ENCODE measurements around the gene CFL2.

Gene CFL2

DNA sequence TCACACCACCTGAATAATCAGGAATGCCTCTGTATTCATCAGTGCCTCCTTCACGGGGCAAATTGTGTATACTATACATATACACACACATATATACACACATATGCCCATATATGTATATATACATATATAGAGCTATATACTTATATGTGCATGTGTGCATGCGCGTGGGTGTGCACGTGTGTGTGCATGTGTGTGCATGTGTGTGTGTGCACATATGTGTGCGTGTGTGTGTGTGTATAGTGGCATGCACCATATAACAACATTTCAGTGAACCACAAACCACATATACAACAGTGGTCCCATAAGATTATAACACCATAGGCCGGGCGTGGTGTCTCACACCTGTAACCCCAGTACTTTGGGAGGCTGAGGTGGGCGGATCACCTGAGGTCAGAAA, 35.7 kb downstream of the CFL2 start:
- Histone ChIP-seq H3K36me3 (ENCODE audit: insufficient read depth, low read length) (no peaks in the 10 kb centered on the region), H3K4me3 (ENCODE audit: low read length) (no peak overlapping the region), H3K27me3 (ENCODE audit: insufficient read depth, low read length) (no peaks in the 10 kb centered on the region), H3K4me1 (ENCODE audit: insufficient read depth, low read length) (peaks cover 7% of the 10 kb centered on the region), H3K9me3 (ENCODE audit: low read length) (no peaks in the 10 kb centered on the region), H2AFZ (ENCODE audit: low read depth, low read length) (no peak overlapping the region)

DNA sequence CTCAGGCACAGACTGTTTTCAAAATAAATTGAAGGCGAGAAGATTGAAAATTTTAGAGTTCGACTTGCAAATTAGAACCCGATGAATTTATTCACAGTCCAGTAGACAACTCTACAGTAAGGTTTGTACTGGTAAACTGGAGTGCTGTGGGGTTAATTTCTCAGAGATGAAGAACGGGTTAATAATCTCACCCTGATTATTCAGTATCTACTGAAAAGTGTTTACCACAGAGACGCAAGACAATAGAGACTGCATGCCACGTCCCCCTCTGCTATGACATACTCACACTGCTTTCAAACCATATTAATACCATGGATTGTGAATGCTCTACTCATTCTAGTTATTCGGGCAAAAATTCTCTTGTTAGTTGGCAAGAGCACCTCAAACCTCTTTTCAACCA, 36.1 kb downstream of the CFL2 start:
- Histone ChIP-seq H3K36me3 (ENCODE audit: insufficient read depth, low read length) (no peaks in the 10 kb centered on the region), H3K4me1 (ENCODE audit: insufficient read depth, low read length) (peaks cover 7% of the 10 kb centered on the region), H3K4me3 (ENCODE audit: low read length) (no peak overlapping the region), H3K9me3 (ENCODE audit: low read length) (no peaks in the 10 kb centered on the region), H3K27me3 (ENCODE audit: insufficient read depth, low read length) (no peaks in the 10 kb centered on the region), H2AFZ (ENCODE audit: low read depth, low read length) (peak overlapping the region; percentile 20)

DNA sequence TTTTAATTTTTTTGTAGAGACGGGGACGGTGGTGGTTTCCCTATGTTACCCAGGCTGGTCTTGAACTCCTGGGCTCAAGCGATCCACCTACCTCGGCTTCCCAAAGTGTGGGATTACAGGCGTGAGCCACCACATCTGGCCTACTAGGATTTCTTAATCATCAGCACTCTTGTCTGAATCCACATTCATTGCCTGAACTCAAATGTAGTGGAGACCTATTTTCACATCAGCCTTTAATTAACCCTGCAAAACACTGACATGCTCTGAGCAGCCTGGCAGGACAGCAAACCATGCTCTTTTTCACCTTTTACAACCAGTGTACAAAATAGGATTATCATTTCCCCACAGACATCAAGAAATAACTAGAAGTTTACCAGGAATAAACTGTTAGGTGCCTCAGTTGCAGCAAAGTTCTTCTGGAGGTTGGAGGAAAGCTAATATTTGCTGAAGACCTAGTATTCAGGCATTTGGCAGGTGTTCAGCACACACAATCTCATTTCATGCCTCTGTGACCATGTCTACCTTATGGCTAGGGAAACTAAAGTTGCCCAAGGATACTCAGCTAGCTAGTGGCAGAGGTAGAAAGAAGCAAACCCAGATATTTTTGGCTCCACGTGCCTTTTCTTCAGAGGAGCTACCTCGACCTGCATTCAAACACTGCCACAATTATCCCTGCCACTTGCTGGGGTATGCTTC, 37.7 kb downstream of the CFL2 start:
- Histone ChIP-seq H2AFZ (ENCODE audit: low read depth, low read length) (no peak overlapping the region), H3K27me3 (ENCODE audit: insufficient read depth, low read length) (no peaks in the 10 kb centered on the region), H3K4me3 (ENCODE audit: low read length) (no peak overlapping the region), H3K4me1 (ENCODE audit: insufficient read depth, low read length) (peaks cover 7% of the 10 kb centered on the region), H3K9me3 (ENCODE audit: low read length) (no peaks in the 10 kb centered on the region), H3K36me3 (ENCODE audit: insufficient read depth, low read length) (no peaks in the 10 kb centered on the region)

DNA sequence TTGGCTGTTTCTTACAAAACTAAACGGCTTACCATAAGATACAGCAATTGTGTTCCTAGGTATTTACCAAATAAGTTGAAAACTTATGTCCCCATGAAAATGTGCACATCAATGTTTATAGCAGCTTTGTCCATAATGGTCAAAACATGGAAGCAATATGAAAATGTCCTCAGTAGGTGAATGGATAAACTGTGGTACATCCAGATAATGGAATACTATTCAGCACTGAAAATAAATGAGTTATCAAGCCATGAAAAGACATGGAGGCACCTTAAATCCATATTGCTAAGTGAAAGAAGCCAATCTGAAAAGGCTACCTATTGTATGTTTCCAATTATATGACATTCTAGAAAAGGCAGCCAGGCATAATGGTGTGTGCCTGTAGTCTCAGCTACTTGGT, 40.7 kb downstream of the CFL2 start:
- H2AFZ ChIP-seq (ENCODE audit: low read depth, low read length), result no peak overlapping the region
- H3K27me3 ChIP-seq (ENCODE audit: insufficient read depth, low read length), result no peaks in the 10 kb centered on the region
- H3K36me3 ChIP-seq (ENCODE audit: insufficient read depth, low read length), result no peaks in the 10 kb centered on the region
- no peaks in the 10 kb centered on the region for H3K9me3 ChIP-seq (ENCODE audit: low read length)
- H3K4me3 ChIP-seq (ENCODE audit: low read length), result no peak overlapping the region
- peaks cover 7% of the 10 kb centered on the region for H3K4me1 ChIP-seq (ENCODE audit: insufficient read depth, low read length)

DNA sequence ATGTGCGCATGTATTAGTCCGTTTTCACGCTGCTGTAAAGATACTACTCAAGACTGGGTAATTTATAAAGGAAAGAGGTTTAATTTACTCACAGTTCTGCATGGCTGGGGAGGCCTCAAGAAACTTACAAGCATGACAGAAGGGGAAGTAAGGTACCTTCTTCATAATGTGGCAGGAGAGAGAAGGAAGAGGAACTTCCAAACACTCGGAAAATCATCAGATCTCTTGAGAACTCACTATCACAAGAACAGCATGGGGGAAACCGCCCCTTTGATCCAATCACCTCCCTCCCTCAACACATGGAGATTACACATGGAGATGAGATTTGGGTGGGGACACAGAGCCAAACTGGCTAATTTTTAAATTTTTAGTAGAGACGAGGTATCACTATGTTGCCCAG, 42.7 kb downstream of the CFL2 start:
- no peaks in the 10 kb centered on the region for H3K4me1 ChIP-seq (ENCODE audit: insufficient read depth, low read length)
- H3K4me3 ChIP-seq (ENCODE audit: low read length), result no peak overlapping the region
- no peaks in the 10 kb centered on the region for H3K9me3 ChIP-seq (ENCODE audit: low read length)
- no peak overlapping the region for H2AFZ ChIP-seq (ENCODE audit: low read depth, low read length)
- H3K27me3 ChIP-seq (ENCODE audit: insufficient read depth, low read length), result no peaks in the 10 kb centered on the region
- H3K36me3 ChIP-seq (ENCODE audit: insufficient read depth, low read length), result no peaks in the 10 kb centered on the region

DNA sequence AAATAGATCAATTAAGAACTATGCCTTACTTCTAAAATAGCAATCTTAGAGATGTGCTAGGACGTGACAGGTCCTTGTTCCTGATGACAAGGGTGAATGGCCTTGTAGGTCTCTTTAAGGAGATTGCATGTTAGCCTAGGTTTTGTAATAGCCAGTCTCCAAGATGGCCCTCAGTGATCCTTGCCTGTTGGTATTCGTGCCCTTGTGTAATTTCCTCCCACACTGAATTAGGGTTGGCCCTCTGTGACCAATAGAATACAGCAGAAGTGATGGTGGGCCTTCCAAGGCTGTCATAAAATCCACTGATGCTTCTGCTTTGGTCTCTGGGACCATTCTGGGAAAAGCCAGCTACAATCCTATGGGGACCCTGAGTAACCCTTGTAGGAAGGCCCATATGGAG, 46.3 kb downstream of the CFL2 start:
- H3K9me3 ChIP-seq (ENCODE audit: low read length), result no peaks in the 10 kb centered on the region
- no peaks in the 10 kb centered on the region for H3K4me1 ChIP-seq (ENCODE audit: insufficient read depth, low read length)
- H3K36me3 ChIP-seq (ENCODE audit: insufficient read depth, low read length), result no peaks in the 10 kb centered on the region
- H3K27me3 ChIP-seq (ENCODE audit: insufficient read depth, low read length), result no peaks in the 10 kb centered on the region
- no peak overlapping the region for H2AFZ ChIP-seq (ENCODE audit: low read depth, low read length)
- no peak overlapping the region for H3K4me3 ChIP-seq (ENCODE audit: low read length)

DNA sequence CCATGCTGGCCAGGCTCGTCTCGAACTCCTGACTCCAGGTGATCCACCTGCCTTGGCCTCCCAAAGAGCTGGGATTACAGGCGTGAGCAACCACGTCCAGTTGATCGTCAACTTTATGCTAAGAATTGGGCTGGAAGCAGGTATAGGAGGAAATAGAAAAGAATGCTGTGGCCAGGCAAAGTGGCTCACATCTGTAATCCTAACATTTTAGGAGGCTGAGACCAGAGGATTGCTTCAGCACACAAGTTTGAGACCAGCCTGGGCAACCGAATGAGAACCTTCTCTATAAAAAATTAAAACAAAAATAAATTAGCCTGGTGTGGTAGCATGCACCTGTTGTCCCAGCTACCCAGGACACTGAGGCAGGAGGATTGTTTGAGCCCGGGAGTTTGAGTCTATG, 47.4 kb downstream of the CFL2 start:
- Histone ChIP-seq H3K27me3 (ENCODE audit: insufficient read depth, low read length) (no peaks in the 10 kb centered on the region), H3K4me1 (ENCODE audit: insufficient read depth, low read length) (no peaks in the 10 kb centered on the region), H2AFZ (ENCODE audit: low read depth, low read length) (no peak overlapping the region), H3K9me3 (ENCODE audit: low read length) (no peaks in the 10 kb centered on the region), H3K4me3 (ENCODE audit: low read length) (no peak overlapping the region), H3K36me3 (ENCODE audit: insufficient read depth, low read length) (no peaks in the 10 kb centered on the region)

DNA sequence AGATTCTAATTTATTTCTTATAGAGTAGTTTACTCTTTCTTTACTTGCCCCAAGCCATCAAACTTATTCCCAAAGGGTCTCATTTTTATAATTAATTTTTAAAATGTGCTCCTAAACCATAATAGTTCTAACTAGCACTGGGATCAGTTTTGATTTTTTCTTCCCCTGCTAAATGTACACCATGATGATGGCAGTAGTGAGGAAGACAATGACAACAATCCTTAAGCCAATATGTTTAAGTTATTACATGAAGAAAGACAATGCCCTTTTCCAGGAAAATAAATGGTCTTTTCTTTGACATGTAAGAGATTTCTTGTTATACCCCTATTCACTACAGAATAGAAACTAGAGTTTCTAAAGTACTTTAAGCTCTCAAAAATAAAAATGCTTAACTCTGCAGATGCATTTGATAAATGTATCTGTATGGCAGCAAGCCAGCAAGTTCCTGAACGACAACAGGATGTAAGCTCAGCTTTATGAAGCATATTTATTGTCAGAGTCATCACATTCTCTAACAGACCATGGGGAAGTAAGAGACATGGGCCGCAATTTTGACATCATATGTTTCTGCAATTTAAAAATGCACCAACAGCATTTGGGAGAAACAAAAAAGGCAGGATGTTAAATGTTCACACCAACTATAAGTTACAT, 48.5 kb downstream of the CFL2 start:
- H3K36me3 ChIP-seq (ENCODE audit: insufficient read depth, low read length), result no peaks in the 10 kb centered on the region
- H3K27me3 ChIP-seq (ENCODE audit: insufficient read depth, low read length), result no peaks in the 10 kb centered on the region
- no peak overlapping the region for H2AFZ ChIP-seq (ENCODE audit: low read depth, low read length)
- no peak overlapping the region for H3K4me3 ChIP-seq (ENCODE audit: low read length)
- H3K4me1 ChIP-seq (ENCODE audit: insufficient read depth, low read length), result no peaks in the 10 kb centered on the region
- H3K9me3 ChIP-seq (ENCODE audit: low read length), result no peaks in the 10 kb centered on the region

DNA sequence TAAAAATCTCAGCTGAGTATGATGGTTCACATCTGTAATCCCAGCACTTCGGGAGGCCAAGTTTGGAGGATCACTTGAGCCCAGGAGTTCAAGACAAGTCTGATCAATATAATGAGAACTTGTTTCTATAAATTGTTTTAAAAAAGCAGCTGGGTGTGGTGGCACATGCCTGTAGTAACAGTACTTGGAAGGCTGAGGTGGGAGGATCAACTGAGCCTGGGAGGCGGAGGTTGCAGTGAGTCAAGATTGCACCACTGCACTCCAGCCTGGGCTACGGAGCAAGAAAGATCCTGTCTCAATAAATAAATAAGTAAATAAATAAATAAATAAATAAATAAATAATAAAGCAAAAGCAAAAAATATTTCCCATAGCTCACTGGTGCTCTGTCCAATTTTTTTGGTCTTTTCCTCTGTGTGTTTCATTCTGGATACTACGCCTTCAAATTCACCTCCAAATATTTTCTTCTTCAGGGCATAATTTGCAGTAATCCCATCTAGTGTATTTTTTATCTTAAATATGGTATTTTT, 51.8 kb downstream of the CFL2 start:
- H2AFZ ChIP-seq (ENCODE audit: low read depth, low read length), result no peak overlapping the region
- no peaks in the 10 kb centered on the region for H3K4me1 ChIP-seq (ENCODE audit: insufficient read depth, low read length)
- no peaks in the 10 kb centered on the region for H3K27me3 ChIP-seq (ENCODE audit: insufficient read depth, low read length)
- H3K4me3 ChIP-seq (ENCODE audit: low read length), result no peak overlapping the region
- H3K9me3 ChIP-seq (ENCODE audit: low read length), result no peaks in the 10 kb centered on the region
- H3K36me3 ChIP-seq (ENCODE audit: insufficient read depth, low read length), result no peaks in the 10 kb centered on the region

DNA sequence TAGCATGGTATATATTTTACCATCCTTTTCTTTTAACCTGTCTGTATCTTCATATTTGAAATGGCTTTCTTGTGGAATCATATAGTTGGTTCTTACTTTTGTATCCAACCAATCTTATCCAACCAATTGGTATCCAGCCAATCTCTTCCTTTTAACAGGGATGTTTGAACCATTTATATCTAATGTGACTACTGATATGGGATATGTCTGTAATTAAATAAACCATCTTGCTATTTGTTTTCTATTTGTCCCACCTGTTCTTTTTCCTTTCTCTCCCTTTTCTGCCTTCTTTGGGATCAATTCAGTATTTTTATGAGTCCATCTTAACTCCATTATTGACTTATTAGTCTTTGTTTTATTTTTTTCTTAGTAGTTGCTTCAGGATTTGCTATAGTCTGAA, 53.6 kb downstream of the CFL2 start:
- no peaks in the 10 kb centered on the region for H3K27me3 ChIP-seq (ENCODE audit: insufficient read depth, low read length)
- H2AFZ ChIP-seq (ENCODE audit: low read depth, low read length), result no peak overlapping the region
- H3K4me3 ChIP-seq (ENCODE audit: low read length), result no peak overlapping the region
- H3K36me3 ChIP-seq (ENCODE audit: insufficient read depth, low read length), result no peaks in the 10 kb centered on the region
- H3K9me3 ChIP-seq (ENCODE audit: low read length), result no peaks in the 10 kb centered on the region
- H3K4me1 ChIP-seq (ENCODE audit: insufficient read depth, low read length), result no peaks in the 10 kb centered on the region

Data from neuron (in vitro differentiated cells).